Measurements from ENCODE around the gene ZNF584.
"Not testable (repeated sequence)": the region's sequence is repeated elsewhere in the genome, so short reads cannot be mapped to it uniquely, and the experiment has no call there.

The ZNF584 gene

DNA sequence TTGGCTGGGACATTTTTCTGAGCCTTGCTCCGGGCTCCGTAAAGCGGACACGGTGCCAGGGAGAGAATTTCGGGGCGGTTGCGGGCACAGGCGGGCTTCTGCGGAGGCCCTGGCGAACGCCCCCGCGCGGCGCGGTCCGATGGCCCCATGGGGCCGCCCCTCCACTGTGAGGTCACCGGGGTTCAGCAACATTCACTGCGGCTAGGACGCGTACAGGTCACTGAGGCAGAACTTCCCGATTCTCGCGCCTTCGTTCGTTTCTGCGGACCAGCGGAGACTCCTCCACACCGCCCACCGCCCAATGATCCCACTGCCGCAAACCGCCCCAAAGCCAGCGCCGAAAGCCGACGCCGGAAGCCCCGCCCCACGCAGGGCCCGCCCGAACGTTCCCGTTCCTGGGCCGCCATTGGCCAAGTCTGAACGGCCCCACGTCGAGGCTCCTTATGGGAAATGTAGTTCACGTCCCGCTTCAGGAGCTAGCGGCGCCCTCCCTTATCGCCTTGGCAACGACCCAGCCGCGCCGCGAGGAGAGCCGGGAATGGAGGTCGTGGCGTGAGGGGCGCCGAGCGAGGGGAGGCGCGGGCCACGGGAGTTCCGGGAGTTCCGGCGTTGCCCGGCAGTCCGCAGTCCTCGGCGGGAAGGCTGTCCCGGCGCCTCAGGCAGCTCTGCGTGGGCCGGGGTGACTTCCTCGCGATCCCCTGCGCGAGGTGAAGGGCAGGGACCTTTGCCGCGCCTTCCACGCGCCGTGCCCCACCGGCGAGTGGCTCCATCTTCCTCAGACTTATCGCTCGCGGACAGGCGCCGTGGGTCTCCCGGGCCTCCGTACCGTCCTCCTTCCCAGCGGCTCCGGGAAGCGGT lies at the start of gene ZNF584:
Gene ZNF584, plus strand, starts transcription at position 498 of the 858 bp plus-strand sequence. CDS start 499 bp downstream, outside the sequence.
- peak; percentile 92 for DNase-seq

DNA sequence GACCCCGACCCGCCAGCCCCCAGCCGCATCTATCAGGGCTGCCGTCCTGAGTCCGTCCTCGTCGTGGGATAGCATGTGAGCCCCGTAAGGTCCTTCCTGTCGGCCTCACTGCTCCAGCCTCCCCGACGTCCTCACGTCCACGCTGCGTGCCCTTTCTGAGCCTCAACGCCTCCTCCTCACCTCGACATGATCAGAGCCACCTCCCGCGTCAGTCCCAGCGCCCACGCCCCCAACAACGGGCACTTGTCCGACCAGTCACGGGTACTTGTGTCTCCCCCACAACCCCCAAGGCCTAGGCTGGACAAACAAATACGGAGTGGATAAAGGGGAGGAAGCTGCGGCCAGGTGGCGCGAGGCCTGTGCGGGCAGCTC lies 46.6 kb upstream of the ZNF584 start:
- DNase-seq: peak; percentile 30

DNA sequence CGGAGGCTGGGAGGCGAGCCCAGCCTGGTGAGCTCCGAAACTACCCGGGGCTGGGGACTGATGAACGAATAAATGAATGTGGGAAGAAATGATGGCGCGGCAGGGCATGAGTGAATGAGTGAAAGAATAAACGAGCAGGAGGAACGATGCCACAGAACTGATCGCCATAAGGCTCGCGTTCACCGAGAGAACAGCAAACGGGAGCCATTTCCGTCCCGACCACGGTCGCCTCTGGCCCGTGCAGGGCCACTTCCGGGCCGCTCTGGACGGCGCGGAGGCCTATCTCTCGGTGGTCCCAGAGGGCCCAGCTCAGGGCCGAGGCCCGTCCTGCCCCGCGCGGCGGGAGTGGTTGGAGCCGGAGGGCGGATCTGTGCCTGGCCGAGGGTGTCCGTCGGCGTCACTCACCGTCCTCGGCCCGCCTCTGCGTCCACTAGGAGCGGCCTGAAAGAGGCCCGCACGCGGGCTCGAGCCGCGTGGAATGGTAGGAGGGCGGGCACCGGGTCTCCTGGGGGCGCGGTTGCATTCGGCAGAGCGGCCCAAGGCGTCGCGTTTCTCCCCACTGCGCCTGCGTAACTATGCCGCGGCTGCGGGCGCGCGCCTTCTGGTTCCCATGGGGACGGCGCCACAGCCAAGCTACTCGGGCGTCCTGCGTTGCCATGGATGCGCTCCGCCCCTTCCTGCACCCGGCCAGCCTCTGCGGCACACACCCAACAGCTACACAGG lies 46.0 kb upstream of the ZNF584 start, which contains the start of gene ZNF497:
Gene ZNF497, minus strand, starts transcription at position 480 of the 723 bp plus-strand sequence. CDS start 5,116 bp downstream, outside the sequence.
- DNase-seq: peak; percentile 90

DNA sequence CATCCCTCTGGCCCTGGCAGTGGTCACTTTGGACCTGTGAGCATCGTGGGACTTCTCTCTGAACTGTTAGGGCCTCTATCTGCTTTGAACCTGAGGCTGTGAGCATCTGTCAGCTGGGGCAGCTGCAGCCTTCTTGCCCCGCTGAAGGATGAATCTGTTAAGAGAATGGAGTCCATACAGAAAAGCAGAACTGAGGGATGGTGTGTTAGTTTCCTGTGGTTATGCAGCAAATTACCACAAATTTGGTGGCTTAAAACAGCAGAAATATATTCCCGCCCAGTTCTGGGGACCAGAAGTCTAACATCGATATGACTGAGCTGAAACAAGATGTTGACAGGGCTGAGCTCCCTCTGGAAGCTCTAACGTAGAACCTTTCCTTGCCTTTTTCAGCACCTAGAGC lies 44.3 kb upstream of the ZNF584 start:
- no peak for DNase-seq

DNA sequence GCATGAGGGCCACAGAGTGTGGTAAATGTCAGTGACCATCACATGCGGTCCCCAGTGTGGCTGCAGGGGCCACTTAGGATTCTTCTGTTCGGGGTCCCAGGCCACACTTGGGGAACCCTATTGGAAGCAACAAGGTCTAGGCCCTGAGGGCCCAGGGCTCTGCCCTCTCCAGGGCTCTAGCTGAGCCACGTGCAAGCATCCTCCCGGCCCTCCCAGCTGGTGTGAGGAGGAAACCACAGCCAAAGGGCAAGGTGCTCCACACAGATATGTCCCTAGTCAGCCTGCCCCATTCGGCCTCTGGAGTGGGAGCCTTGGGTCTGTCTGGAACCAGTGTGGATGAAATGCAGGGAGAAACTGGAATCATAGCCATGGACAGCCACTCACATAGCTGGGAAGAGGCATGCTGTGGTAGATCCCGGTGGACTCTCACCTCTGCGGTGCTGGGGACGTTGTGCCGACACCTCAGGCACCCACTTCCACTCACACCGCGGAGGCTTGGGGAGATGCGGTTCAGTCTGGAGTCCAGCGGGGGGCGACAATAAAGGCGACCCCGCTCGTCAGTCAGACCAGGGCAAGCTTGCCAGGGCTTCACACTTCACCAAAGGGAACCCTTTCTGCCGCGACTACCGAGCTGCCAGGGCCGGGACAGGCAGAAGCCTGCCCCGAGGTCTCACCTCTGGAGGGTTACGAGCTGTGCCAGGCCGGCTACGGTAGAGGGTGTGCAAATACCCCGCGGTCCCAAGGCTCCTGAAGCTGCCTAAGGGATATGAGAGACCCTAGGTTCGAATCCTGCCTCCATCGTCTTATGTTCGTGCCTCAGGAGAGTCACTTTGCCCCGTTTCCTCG lies 41.6 kb upstream of the ZNF584 start:
- no peak for DNase-seq

DNA sequence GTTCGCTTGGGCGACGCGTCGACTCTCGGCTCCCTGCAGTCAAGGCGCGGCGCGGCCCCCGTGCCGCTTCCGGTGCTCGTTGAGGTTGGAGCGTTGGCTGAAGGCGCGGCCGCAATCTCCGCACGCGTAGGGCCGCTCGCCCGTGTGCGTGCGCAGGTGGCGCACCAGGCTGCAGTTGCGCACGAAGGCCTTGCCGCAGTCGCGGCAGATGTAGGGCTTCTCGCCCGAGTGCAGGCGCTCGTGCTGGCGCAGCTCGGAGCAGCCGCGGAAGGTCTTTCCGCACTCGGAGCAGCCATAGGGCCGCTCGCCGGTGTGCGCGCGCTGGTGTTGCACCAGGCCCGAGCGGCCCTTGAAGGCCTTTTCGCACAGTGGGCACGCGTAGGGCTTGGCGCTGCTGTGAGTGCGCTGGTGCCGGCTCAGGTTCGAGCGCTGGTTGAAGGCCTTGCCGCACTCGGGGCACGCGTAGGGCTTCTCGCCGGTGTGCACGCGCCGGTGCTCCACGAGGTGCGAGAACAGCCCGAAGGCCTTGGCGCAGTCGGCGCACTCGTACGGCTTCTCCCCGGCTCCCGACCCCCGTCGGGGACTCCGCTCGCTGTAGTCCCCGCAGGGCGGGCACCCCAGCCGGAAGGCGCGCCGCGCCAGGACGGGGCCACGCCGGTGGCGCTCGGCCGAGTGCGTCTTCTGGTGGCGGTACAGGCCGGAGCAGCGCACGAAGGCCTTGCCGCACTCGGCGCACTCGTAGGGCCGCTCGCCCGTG lies 40.6 kb upstream of the ZNF584 start:
- DNase-seq: no peak

DNA sequence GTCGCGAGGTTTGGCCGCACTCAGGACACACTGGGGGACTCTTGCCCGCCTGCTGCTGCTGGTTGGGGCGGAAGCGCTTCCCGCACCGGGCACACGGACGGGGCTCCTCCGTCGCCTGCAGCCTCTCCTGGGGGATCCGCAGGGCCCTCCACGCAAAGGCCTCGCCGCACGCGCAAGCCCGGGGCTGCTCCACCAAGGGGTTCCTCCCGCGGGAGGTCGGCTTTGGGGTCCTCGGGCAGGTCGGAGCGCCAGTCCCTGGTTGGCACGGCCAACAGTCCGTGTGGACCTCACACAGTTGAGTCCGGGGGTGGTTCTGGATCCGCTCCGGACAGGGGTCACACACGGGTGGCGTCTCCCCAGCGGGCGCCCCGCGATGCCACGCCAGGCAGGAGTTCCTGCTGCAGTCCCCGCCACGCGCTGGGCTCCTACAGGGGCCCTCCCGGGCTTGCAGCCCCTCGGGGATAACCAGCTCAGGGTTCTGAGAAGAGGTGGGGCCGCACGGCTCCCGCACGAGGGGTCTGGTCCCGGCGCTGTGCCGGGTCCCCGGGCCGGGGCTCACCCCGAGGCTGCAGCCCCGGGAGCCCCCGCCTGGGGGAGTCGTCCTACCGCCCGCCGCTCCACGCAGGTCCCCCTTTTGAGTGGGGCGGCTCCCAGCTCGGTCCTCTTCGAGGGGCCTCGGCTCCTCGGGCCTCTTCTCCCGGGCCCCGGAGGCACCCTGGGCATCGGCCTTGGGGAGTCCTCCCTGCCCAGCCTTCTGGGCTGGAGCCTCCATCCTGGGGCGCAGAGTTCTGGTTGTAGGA lies 39.7 kb upstream of the ZNF584 start:
- DNase-seq: no peak

DNA sequence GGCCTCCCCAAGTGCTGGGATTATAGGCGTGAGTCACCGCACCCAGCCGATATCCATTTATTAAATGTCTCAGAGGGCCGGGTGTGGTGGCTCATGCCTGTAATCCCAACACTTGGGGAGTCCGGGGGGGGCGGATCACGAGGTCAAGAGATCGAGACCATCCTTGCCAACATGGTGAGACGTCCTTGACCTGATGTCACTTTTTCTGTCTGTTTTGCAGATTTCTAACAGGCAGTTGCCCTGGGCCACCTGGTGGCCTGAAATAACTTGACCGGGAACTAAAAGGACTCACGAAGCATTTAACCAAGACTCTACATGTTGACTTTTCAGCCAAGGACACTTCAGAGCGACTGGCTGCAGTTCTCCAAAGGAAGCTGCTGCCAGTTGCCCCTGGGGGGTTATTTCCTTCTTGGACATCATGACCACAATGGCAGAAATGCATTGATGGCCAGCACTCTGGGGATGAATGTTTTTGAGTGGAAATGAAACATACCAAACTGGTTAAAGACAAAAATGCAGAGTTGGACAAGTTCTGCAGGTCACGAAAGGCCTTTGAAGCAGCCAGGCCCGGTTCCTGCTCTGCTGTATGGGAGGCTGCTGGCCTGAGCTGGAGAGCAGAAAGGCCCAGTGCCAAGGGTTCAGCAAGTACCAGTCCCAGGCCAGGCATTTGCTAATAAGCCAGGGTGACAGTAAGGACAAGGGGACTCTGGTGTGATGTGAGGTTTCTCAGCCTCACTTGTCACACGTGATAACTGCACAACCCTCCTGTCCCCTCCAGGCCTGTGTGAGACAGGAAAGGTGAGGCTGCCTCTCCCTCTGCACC lies 35.9 kb upstream of the ZNF584 start:
- DNase-seq: no peak

DNA sequence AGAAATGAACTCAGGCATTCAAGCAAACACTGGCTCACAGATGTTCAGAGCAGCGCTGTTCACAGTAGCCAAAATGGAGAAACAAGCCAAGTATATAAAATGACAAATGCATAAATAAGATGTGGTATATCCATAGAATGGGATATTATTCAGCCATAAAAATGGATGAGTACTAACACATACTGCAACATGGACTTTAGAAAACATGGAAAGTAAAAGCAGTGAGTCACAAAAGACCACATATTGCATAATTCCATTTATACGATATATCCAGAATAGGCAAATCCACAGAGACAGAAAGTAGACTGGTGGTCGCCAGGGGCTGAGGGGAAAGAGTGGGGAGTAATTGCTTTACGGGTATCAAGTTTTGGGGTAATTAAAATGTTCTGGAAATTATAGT lies 34.2 kb upstream of the ZNF584 start:
- DNase-seq: no peak

DNA sequence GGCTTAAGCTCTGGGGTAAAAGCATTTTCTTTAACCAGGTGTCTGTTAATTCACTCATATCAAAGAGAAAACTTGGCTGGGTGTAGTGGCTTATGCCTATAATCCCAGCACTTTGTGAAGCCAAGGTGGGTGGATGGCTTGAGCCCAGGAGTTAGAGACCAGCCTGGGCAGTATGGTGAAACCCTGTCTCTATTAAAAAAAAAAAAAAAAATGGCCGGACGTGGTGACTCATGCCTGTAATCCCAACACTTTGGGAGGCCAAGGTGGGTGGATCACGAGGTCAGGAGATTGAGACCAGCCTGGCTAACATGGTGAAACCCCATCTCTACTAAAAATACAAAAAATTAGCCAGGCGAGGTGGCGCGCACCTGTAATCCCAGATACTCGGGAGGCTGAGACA lies 31.7 kb upstream of the ZNF584 start:
- DNase-seq: not testable (repeated sequence)

DNA sequence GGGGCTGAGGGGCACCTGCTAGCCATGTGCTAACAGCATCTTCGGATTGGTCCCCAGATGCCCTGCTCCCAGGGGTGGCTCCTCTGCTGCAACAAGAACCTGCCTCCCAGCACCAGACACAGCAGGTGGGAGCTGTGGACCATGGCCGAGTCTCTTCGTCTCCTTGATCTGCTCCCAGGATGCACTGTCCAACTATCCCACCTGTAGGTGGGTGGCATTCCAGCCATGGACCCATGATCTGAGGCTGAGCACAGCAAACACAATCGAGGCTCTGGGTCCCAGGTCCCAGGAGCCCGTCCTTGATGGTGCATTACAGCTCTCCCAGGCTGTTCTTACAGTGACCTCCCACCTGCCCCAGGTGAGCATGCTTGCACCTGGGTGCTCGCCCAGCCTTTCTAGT lies 29.2 kb upstream of the ZNF584 start:
- no peak for DNase-seq

DNA sequence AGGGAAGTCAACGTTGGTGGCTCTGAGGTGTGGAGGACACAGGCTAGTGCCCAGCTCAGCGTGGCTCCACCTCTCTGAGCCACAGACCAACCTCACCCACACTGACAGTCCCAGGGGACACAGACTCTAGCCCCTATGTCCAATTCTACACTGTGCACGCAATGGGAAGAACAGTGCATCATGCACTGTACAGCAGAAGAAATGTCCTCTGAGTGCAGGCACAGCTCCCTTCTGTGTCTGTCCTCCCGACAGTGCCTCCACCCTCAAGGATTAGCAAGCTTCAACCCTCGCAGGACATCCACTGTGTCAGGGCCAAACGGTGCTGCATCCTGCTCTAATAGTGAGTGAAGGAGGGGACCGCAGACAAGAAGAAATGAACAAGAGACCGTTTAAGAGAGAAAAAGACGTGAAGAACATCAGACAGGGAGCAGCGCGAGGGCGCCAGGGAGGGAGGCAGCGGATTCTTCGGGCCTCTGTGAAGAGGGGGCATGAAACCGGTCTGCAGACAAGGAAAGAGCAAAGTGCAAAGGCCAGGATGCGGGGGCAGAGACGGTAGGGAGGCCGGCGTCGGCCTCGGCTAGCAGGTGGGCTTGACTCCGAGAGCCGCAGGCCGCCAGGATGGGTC lies 28.3 kb upstream of the ZNF584 start:
- no peak for DNase-seq

DNA sequence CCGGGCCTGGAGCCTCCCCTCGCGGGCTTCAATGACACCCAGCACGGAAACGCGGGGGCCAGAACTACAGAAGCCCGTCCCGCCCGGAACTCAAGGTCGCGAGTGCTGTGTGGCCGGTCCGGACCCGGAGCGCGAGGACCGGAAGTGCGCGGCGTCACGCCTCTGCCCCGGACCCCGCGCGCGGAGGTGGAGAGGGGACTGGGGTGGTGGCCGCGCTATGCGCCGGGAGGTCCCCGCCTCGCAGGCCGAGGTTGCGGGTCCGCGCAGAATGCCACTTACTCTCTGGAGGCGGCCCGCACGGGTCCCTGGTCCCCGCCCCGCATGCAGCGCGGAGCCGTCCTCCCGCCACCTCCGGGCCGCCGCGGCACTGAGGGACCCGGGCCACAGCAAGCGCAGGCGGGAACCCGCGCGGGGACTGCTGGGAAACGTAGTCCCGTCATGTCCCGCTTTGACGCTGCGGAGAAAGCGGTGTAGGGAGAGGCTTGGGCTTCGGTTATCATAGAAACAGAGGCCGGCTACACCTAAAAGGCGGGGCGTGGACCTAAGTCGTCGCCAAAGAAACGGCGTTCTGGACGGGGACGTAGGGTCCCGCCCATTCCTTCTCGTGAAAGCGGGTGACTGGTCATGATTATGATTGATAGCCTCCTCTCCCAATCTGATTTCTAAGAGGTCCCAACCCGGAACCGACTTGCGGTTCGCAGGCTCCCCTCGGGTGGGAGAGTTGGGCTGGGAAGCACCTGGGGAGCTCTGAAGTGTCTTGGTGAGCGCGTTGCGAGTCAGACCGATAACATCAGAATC lies 27.6 kb upstream of the ZNF584 start, which contains the start of gene ZNF837:
Gene ZNF837, minus strand, starts transcription at position 369 of the 798 bp plus-strand sequence. CDS start 11,698 bp downstream, outside the sequence.
- peak; percentile 98 for DNase-seq

DNA sequence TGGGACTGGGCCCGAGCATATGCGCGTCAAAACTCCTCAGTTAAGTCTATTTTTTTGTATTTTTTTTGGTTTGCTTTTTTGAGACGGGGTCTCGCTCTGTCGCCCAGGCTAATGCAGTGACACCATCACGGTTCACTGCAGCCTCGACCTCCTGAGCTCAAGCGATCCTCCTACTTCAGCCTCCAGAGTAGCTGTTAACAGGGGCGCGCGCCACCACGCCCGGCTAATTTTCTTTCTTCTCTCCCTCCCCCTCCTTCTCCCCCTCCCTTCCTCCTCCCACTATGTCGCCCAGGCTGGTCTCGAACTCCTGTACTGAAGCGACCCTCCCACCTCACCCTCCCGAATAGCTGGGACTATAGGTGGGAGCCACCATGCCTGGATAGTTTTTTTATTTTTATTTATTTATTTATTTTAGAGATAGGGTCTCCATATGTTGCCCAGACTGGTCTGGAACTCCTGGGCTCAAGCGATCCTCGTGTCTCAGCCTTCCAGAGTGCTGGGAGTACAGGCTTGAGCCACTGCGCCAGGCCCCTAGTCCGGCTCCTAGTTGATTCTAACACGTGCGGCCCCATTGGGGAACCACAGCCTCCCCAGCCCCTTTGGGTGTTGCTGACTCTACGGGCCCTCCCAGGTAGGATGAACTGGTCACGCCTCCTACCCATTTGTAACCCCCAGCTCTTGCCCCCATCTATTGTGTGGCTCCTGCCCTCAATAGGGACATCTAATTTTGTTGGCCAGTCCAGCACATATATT lies 26.8 kb upstream of the ZNF584 start:
- no peak for DNase-seq

DNA sequence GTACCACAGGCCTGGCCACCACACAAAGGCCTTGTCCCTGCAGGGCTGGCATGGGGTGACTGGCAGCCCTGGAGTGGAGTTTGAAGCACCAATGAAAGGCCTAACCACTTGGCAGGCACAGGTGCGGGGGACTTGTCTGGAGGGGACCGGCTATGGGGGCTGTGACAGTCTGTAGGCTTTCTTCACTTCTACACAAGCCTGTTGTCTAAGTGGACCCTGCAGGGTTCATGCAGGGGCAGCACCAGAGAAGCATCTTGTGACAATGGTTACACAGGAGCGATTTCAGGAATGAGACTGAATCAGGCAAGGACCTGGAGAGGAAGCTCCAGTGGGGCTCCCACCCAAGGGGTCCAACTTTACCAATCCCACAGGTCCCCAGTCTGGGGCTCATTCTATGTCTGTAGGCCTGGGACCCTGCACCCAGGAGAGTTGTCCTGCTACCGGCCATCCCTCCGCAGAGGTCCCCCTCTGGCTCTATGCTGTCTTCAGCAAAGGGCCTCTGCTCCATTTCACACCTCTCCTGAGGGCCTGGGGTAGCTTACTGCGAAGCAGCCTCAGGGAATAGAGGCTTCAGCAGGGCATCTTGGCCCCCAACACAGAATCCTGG lies 25.3 kb upstream of the ZNF584 start:
- no peak for DNase-seq

DNA sequence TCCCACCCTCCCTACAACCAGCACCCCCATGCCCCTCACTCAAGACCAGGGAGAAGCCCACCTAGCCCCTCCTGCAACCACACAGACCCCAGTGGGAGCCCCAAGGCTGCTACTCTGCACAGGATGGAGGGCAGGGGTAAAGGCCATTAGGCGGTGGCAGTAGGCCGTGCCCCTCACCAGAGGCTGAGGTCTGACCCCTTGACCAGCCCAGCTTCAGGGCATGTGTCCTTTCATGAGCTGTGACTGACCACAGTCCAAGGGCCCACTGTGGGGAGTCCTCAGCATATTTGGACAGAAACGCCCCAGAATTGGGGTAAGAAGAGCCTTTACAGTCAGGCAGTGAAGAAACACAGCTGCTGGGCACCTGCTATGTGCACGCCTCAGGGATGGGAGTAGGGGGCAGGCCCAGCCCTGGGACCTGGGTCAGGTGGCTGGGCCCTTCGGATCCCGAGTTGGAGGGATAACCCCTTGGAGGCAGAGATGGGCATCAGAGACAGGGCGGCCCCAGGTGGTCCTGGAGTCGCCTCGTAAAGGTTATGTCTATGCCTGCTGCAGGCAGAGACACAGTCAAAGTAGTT lies 23.0 kb upstream of the ZNF584 start:
- no peak for DNase-seq

DNA sequence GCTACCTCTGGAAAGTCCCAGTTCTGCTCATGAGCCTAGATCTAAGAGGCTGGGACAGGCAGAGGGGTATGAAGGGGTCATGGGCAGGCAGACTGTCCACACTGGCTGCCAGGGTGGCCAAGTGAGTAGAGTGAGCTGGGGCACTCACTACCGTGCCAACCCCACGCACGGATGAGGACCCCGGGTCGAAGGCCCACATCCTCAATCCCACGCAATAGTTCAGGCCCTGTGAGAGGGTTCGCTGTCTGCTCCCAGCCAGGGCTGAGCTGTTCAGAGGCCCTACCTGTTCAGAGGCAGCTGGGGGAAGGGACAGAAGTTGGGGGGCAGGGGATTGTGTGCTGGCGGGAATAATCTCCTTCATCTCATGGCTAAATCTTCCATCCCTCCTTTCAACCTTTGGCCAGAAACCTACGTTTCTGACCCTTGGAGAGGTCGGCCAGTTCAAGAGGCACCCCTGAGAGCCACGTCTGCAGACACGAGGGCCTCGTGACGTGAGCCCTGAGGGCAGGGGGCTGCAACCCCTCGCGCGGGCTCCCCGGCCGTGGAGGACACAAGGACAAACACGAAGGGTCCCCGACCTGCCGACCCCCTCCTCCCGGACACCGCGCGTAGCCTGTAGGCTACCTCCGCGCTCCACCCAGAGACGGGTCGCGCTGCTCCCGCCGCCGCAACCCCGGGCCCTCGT lies 22.4 kb upstream of the ZNF584 start:
- no peak for DNase-seq
